Stimulated activated naive CD4-positive, alpha-beta T cell treated with Interleukin-2 at 50 U/mL for 16 hours (primary cell): ENCODE measurements around the gene ATG16L1.

ENCODE experiments used
- DNase-seq: peaks from one replicate; lab custom pipeline; 2025; lab: John Stamatoyannopoulos, UW

Gene ATG16L1

GRCh38 chr2:233260661-233261060 is 9.2 kb downstream of the ATG16L1 start:
- no peak for DNase-seq

GRCh38 chr2:233261819-233262555 is 10.5 kb downstream of the ATG16L1 start:
- no peak for DNase-seq

GRCh38 chr2:233262562-233262961 is 11.1 kb downstream of the ATG16L1 start:
- DNase-seq, result no peak

- no peak for DNase-seq
Measured at GRCh38 chr2:233263045-233263570, 11.6 kb downstream of the ATG16L1 start.

GRCh38 chr2:233264667-233265066 is 13.2 kb downstream of the ATG16L1 start:
- DNase-seq, result no peak

GRCh38 chr2:233265899-233266431 is 14.5 kb downstream of the ATG16L1 start:
- DNase-seq, result no peak

- DNase-seq, result no peak
Measured at GRCh38 chr2:233266481-233266880, 15.0 kb downstream of the ATG16L1 start.

GRCh38 chr2:233267516-233268245 is 16.2 kb downstream of the ATG16L1 start:
- DNase-seq, result peak; percentile 67

- DNase-seq, result no peak
Measured at GRCh38 chr2:233270366-233270765, 18.9 kb downstream of the ATG16L1 start.

- DNase-seq, result no peak
Measured at GRCh38 chr2:233270951-233271350, 19.5 kb downstream of the ATG16L1 start.

GRCh38 chr2:233271693-233272092 is 20.2 kb downstream of the ATG16L1 start:
- no peak for DNase-seq

GRCh38 chr2:233273120-233273519 is 21.6 kb downstream of the ATG16L1 start:
- DNase-seq, result peak; percentile 3

GRCh38 chr2:233275223-233275622 is 23.8 kb downstream of the ATG16L1 start:
- DNase-seq, result no peak

GRCh38 chr2:233278921-233279320 is 27.4 kb downstream of the ATG16L1 start:
- DNase-seq, result no peak

GRCh38 chr2:233280114-233280693 is 28.7 kb downstream of the ATG16L1 start:
- no peak for DNase-seq

- no peak for DNase-seq
Measured at GRCh38 chr2:233281553-233281952, 30.1 kb downstream of the ATG16L1 start.

- DNase-seq, result no peak
Measured at GRCh38 chr2:233281992-233282603, 30.6 kb downstream of the ATG16L1 start.

GRCh38 chr2:233285921-233286320 is 34.4 kb downstream of the ATG16L1 start:
- DNase-seq, result no peak

GRCh38 chr2:233287871-233288270 is 36.4 kb downstream of the ATG16L1 start:
- no peak for DNase-seq

- DNase-seq, result no peak
Measured at GRCh38 chr2:233288663-233289062, 37.2 kb downstream of the ATG16L1 start.

- no peak for DNase-seq
Measured at GRCh38 chr2:233289648-233290047, 38.2 kb downstream of the ATG16L1 start.
